Calu3 (cell line): ENCODE results near the gene TGFB1. TPM values are rescaled to one million over a fixed set of nuclear protein-coding genes. Genes with fewer than 3 reads are reported as not detected.

Source experiments
- BruUV-seq: library from RNA; stranded (reverse); fragments of 400-500 nt; replicated peaks from 2 replicates; lab custom pipeline; 2021; lab: Mats Ljungman, UMichigan
- CTCF ChIA-PET: fragments of 300-600 bp; sonication (Branson Sonifier 250); formaldehyde crosslinking; loops from one replicate; lab custom pipeline; 2022; ENCODE audit warnings: antibody characterized with exemption; lab: Charles Lee
- DNase-seq: peaks from one replicate; pipeline ENCODE4 v3.0.0; 2022
- H3K27ac Mint-ChIP-seq: one replicate; pipeline ENCODE4 v1.8.0; 2022; ENCODE audit warnings: mixed read lengths; ENCODE audit not compliant: unreplicated experiment
- H3K27me3 Mint-ChIP-seq: one replicate; pipeline ENCODE4 v1.8.0; 2022; ENCODE audit warnings: mixed read lengths; ENCODE audit not compliant: unreplicated experiment
- H3K36me3 Mint-ChIP-seq: one replicate; pipeline ENCODE4 v1.8.0; 2022; ENCODE audit warnings: mild to moderate bottlenecking, moderate library complexity, mixed read lengths; ENCODE audit not compliant: insufficient read depth, unreplicated experiment
- H3K4me1 Mint-ChIP-seq: one replicate; pipeline ENCODE4 v1.8.0; 2022; ENCODE audit warnings: mild to moderate bottlenecking, low read depth, mixed read lengths; ENCODE audit not compliant: unreplicated experiment
- H3K4me3 Mint-ChIP-seq: one replicate; pipeline ENCODE4 v1.8.0; 2022; ENCODE audit warnings: mild to moderate bottlenecking, low read depth, moderate library complexity, mixed read lengths; ENCODE audit not compliant: unreplicated experiment
- H3K9me3 Mint-ChIP-seq: one replicate; pipeline ENCODE4 v1.8.0; 2022; ENCODE audit warnings: low read depth, mixed read lengths; ENCODE audit not compliant: unreplicated experiment
- CTCF ChIP-seq: fragments of 200-600 bp; IDR thresholded peaks from one replicate; pipeline ENCODE4 v1.8.0; 2022; ENCODE audit warnings: antibody characterized with exemption; ENCODE audit not compliant: unreplicated experiment
- intact Hi-C: fragments of 100-400 bp; cut with micrococcal nuclease; formaldehyde crosslinking; loops from one replicate; pipeline ENCODE4 v1.10.0; 2022; ENCODE audit not compliant: unreplicated experiment
- total RNA-seq: library from RNA; stranded (reverse); gene quantifications from 2 replicates; pipeline ENCODE4 v1.2.3, GENCODE V29; 2022

The TGFB1 gene
- total RNA-seq, 1 experiment from 2014 or later: 39.2 TPM

GRCh38 chr19:41328842-41329225 lies 24.9 kb downstream of the TGFB1 start:
- BruUV-seq: no TSS peak
- Mint-ChIP-seq H3K4me3 (no peak overlapping the region), H3K36me3 (peaks cover 62% of the 10 kb centered on the region), H3K4me1 (peaks cover 36% of the 10 kb centered on the region), H3K9me3 (no peaks in the 10 kb centered on the region), H3K27me3 (no peaks in the 10 kb centered on the region), H3K27ac (no peak overlapping the region)
- no peak for DNase-seq
- TF ChIP-seq CTCF: no peak
- CTCF ChIA-PET: interaction anchor here (0.6 to 1.0 kb wide), 3 partner anchors 20 to 603 kb away, joined by 3 to 4 read pairs (median 3); no protein-coding TSS in a partner anchor
- intact Hi-C loops: no loop called here

GRCh38 chr19:41328157-41328841 lies 25.4 kb downstream of the TGFB1 start:
- BruUV-seq: no TSS peak
- Mint-ChIP-seq H3K27me3 (no peaks in the 10 kb centered on the region), H3K9me3 (no peaks in the 10 kb centered on the region), H3K27ac (peak overlapping the region; percentile 32), H3K4me3 (peak overlapping the region; percentile 63), H3K36me3 (peaks cover 67% of the 10 kb centered on the region), H3K4me1 (peaks cover 41% of the 10 kb centered on the region)
- TF ChIP-seq CTCF: no peak
- intact Hi-C loops: no loop called here
- CTCF ChIA-PET: interaction anchor here (0.6 to 1.0 kb wide), 3 partner anchors 20 to 354 kb away, joined by 3 read pairs; no protein-coding TSS in a partner anchor
- no peak for DNase-seq

- Mint-ChIP-seq H3K4me3 (peak overlapping the region; percentile 63), H3K9me3 (no peaks in the 10 kb centered on the region), H3K36me3 (peaks cover 73% of the 10 kb centered on the region), H3K4me1 (peaks cover 47% of the 10 kb centered on the region), H3K27me3 (no peaks in the 10 kb centered on the region), H3K27ac (peak overlapping the region; percentile 32)
- no TSS peak for BruUV-seq
- TF ChIP-seq CTCF: no peak
- CTCF ChIA-PET: interaction anchor here (0.6 to 1.3 kb wide), 3 partner anchors 25 to 355 kb away, joined by 3 to 4 read pairs (median 4); no protein-coding TSS in a partner anchor
- peak; percentile 87 for DNase-seq
- intact Hi-C loops: no loop called here
Measured at GRCh38 chr19:41327576-41328156, 26.1 kb downstream of the TGFB1 start.

GRCh38 chr19:41327076-41327575 lies 26.6 kb downstream of the TGFB1 start:
- Mint-ChIP-seq H3K27me3 (no peaks in the 10 kb centered on the region), H3K9me3 (no peaks in the 10 kb centered on the region), H3K36me3 (peaks cover 77% of the 10 kb centered on the region), H3K27ac (peak overlapping the region; percentile 71), H3K4me3 (peak overlapping the region; percentile 63), H3K4me1 (peaks cover 50% of the 10 kb centered on the region)
- no peak for DNase-seq
- intact Hi-C loops: no loop called here
- CTCF ChIA-PET: interaction anchor here (0.6 to 1.3 kb wide), 3 partner anchors 26 to 355 kb away, joined by 3 to 4 read pairs (median 4); no protein-coding TSS in a partner anchor
- BruUV-seq: no TSS peak
- no peak for TF ChIP-seq CTCF
